NB4 (cell line): Measurements from ENCODE around the gene CD300LG.

Source experiments
- CTCF ChIP-seq: IDR thresholded peaks from one replicate; pipeline ENCODE4 v1.5.1; 2012; ENCODE audit warnings: low read depth, low read length
- MAX ChIP-seq: IDR thresholded peaks from 2 replicates; pipeline ENCODE4 v1.6.1; 2011; ENCODE audit warnings: low read depth, low read length
- POLR2A ChIP-seq: IDR thresholded peaks from 2 replicates; pipeline ENCODE4 v1.6.1; 2011; ENCODE audit warnings: mild to moderate bottlenecking; ENCODE audit not compliant: insufficient read length; ENCODE audit errors: extremely low read depth

- no peak for TF ChIP-seq MAX
- no peak for TF ChIP-seq POLR2A
- TF ChIP-seq CTCF, result no peak
Measured at GRCh38 chr17:43882761-43883415, 35.9 kb downstream of the CD300LG start.
